HK-2 (cell line): Measurements from ENCODE around the gene CNTNAP2.

Experiments used
- DNase-seq: peaks from one replicate; pipeline ENCODE4 v3.0.0-alpha.2; 2018; ENCODE audit not compliant: unreplicated experiment

Gene CNTNAP2

GRCh38 chr7:146116521-146117222 lies at the start of gene CNTNAP2:
CNTNAP2 (plus strand) TSS chr7:146116801; CDS start chr7:146116877, 76 bp downstream.
- peak; percentile 55 for DNase-seq

GRCh38 chr7:146067880-146068279 lies 48.7 kb upstream of the CNTNAP2 start:
- DNase-seq, result no peak

- no peak for DNase-seq
Observed at GRCh38 chr7:146074195-146074765, 42.3 kb upstream of the CNTNAP2 start.

- DNase-seq, result no peak
Observed at GRCh38 chr7:146076344-146076743, 40.3 kb upstream of the CNTNAP2 start.

- DNase-seq, result no peak
Observed at GRCh38 chr7:146084086-146084485, 32.5 kb upstream of the CNTNAP2 start.

GRCh38 chr7:146090023-146090645 lies 26.5 kb upstream of the CNTNAP2 start:
- peak; percentile 2 for DNase-seq

- DNase-seq, result no peak
Observed at GRCh38 chr7:146094356-146094755, 22.2 kb upstream of the CNTNAP2 start.

- DNase-seq, result no peak
Observed at GRCh38 chr7:146096994-146097393, 19.6 kb upstream of the CNTNAP2 start.

- no peak for DNase-seq
Observed at GRCh38 chr7:146106319-146106718, 10.3 kb upstream of the CNTNAP2 start.

- DNase-seq, result no peak
Observed at GRCh38 chr7:146112755-146113154, 3.8 kb upstream of the CNTNAP2 start.

- DNase-seq, result no peak
Observed at GRCh38 chr7:146115548-146115850, 1.1 kb upstream of the CNTNAP2 start.

- peak; percentile 80 for DNase-seq
Observed at GRCh38 chr7:146115851-146116520, 615 bp upstream of the CNTNAP2 start.

- DNase-seq, result no peak
Observed at GRCh38 chr7:146117576-146117975, 975 bp downstream of the CNTNAP2 start.

GRCh38 chr7:146119002-146119401 lies 2.4 kb downstream of the CNTNAP2 start:
- no peak for DNase-seq

- no peak for DNase-seq
Observed at GRCh38 chr7:146123715-146124114, 7.1 kb downstream of the CNTNAP2 start.

- no peak for DNase-seq
Observed at GRCh38 chr7:146126767-146127509, 10.3 kb downstream of the CNTNAP2 start.

- no peak for DNase-seq
Observed at GRCh38 chr7:146129296-146129695, 12.7 kb downstream of the CNTNAP2 start.

- no peak for DNase-seq
Observed at GRCh38 chr7:146129997-146130396, 13.4 kb downstream of the CNTNAP2 start.

GRCh38 chr7:146131701-146132100 lies 15.1 kb downstream of the CNTNAP2 start:
- DNase-seq, result no peak

GRCh38 chr7:146136357-146136875 lies 19.8 kb downstream of the CNTNAP2 start:
- DNase-seq, result no peak

GRCh38 chr7:146138926-146139325 lies 22.3 kb downstream of the CNTNAP2 start:
- no peak for DNase-seq
